GM19351 (cell line): Measurements from ENCODE around the gene MAP1LC3B2.

ENCODE experiments used
- ATAC-seq: cut with Tn5 transposase; IDR thresholded peaks from one replicate; pipeline ENCODE4 v1.9.1; 2021; ENCODE audit warnings: mild to moderate bottlenecking, moderate library complexity; ENCODE audit not compliant: unreplicated experiment

The MAP1LC3B2 gene

DNA sequence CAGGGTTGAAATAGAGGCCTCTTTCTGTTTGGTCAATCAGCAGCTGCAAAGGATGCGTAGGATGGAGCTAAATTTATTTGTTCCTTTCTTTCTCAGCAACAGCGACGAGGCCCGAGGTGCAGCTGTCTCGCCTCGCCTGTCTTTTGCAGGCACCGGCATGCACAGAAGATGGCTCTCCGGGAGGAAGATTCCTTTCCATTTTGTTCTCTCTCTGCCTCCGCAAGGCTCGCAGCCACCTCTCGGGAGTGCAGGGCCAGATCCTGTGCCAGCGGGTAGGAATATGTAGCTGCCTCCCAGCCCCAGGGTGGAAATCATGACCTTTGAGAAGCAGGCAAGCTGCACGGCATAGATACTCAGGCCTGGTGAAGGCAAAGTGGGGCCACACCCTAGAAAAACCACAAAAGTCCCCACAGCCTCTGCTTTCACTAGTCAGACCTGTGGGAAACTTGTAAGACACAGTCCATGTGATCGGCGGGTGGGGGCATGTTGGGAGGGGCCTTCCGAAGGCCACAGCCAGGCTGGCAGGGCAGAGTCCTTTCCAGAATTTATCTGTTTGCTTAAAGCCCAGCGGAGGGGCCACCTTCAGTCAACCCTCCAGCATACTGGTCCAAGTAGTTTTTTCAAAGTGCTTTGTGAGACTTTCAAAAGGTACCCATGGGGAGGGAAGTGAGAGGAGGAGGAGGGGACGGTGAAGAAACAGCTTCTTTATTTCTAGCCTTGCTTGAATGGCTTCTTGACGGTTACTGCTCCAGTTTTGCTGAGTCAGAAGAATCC lies at the start of gene MAP1LC3B2:
MAP1LC3B2 (plus strand) TSS at position 220 of the 774 bp plus-strand sequence. CDS start 16,562 bp downstream, outside the sequence.
- peak; percentile 71 for ATAC-seq

GRCh38 chr12:116513944-116514343 lies 45.2 kb upstream of the MAP1LC3B2 start:
- no peak for ATAC-seq

- ATAC-seq, result no peak
These were observed 43.5 kb upstream of the MAP1LC3B2 start for GRCh38 chr12:116515684-116516083.

- no peak for ATAC-seq
These were observed 42.5 kb upstream of the MAP1LC3B2 start for GRCh38 chr12:116516657-116517056.

DNA sequence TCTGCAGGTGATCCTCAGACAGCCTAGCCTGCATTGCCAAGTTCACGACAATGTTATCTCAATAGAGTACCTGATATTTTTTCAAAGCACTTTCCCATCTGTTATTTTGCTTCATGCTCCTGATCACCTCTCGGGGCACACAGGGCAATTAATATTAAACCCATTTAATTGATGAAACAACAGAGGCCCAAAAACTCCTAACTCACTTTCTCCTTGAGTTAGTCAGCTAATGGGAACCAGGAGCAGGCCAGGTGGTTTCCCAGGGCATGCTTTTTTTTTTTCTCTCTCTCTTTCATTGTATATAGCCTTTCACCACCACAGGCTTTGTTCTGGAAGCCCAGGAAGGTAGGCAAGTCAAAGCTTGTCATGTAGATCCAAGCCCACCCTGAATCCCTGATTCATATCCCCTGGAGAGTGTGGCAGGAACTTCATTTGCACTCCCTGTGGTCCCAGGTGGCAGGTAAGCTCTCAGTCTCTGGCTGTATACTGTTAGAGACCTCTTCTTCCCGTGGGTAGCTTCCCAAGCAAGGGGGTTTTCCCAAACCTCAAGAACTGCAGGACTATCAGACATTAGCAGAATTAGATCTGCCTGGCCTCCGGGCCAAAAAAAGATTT lies 41.6 kb upstream of the MAP1LC3B2 start:
- no peak for ATAC-seq

DNA sequence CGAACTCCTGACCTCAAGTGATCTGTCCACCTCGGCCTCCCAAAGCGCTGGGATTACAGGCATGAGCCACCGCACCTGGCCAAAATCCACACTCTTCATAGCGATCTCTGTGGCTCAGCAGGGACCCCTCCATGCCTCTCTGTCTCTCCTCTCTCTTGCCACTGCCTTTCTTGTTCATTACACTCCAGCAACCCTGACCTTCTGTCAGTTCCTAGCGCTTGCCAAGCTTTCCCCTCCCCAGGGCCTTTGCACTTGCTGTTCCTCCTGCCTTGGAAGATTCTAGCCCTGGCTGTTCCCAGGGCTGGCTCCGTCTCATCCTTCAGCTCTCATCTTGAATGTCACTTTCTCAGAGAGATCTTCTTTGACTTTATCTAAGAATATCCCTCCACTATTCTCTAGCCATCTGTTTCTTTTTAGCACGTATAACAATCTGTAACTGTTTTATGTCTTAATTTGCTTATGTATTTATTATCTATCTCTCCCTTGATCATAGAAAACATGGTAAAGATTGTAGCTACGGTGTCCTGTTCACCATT lies 38.9 kb upstream of the MAP1LC3B2 start:
- ATAC-seq, result no peak

- ATAC-seq, result no peak
These were observed 38.2 kb upstream of the MAP1LC3B2 start for GRCh38 chr12:116520801-116521471.

DNA sequence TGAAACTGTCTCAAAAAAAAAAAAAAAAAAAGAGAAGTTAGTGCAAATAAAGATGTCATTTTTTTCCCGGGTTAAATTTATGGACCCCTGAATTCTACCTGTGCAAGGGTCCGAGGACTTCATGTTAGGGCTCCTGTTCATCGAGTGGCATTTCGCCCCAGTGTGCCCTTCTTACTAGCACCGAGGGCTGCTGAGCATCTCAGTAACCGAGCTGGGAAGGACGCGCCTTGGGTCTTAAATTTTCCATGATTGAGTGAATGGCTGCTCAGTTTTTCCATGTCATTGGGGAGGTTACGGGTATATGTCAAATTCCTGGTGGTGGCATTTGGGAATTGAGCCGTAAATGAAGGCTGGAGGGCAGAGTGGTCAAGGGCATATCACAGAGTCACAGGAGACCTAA lies 34.9 kb upstream of the MAP1LC3B2 start:
- no peak for ATAC-seq

DNA sequence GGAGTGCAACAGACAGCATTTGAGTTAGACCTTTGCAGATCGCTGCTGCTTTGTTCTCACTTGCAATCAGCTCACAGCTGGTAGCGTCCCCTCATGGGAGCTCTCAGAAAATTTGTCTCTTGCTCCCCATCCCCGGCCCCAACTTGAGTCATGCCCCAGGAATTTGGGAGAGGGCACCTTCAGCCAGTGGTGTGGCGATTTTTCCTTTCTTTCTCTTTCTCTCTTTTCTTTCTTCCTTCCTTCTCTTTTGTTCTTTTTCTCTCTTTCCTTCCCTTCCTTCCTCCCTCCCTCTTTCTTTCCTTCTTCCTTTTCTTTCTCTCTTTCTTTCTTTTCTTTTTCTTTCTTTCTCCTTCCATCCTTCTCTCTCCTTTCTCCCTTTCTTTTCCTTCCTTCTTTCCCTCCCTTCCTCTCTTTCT lies 34.2 kb upstream of the MAP1LC3B2 start:
- ATAC-seq, result no peak

DNA sequence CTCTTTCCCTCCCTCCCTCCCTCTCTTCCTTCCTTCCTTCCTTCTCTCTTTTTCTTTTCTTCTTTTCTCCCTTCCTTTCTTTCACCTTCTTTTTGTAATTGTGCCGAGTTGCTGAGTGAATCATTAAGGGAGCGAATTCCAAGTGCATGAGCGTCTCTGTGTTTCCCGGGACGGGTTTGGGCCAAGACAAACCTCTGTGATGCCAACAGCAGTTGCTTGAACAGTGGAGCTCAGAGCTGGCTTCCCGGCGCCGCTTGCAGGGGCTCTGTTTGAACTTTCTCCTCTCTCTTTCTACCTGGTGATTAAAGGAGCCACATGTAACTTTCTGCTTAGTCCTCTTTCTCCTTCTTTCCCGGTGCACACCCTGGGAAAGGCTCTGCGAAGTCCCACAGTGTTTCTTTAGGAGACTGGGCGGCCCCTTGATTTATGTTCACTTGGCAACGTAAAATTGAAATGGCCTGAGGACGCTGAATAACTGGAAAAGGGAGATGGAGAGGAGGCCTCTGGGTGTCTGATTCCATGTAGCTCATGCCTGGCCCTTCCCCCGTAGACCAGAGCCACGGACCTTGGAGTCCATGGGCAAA lies 33.7 kb upstream of the MAP1LC3B2 start:
- no peak for ATAC-seq

- ATAC-seq, result no peak
These were observed 31.1 kb upstream of the MAP1LC3B2 start for GRCh38 chr12:116528065-116528464.

- no peak for ATAC-seq
These were observed 30.7 kb upstream of the MAP1LC3B2 start for GRCh38 chr12:116528498-116528897.

GRCh38 chr12:116529048-116529447 lies 30.1 kb upstream of the MAP1LC3B2 start:
- no peak for ATAC-seq

DNA sequence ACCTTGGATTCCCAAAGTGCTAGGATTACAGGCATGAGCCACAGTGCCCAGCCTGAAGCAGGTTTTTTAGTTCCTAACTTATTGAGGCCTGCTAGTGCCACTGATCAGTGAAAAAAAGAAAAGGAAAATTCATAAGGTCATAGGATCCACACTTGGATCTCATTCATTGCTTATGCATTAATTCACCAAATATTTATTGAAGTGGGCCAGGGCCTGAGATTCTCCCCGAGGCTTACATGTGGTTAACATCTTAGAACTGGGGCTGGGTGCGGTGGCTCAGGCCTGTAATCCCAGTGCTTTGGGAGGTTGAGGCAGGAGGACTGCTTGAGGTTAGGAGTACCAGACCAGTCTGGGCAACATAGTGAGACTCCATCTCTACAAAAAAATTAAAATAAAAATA lies 29.5 kb upstream of the MAP1LC3B2 start:
- no peak for ATAC-seq

DNA sequence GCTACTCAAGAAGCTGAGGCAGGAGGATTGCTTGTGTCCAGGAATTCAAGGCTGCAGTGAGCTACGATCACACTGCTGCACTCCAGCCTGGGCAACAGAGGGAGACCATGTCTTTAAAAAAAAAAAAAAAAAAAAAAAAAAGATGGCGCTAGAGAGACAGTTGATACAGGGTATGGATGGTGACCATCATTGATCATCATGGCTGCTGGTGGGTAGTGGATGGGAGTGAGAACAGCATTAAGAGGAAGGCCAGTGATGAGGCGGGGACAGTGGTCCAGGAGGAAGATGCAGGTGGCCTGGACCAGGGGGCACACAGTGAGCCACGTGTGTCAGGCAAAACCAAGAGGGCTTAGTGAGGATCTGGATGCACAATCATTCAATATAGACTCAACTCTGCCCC lies 26.8 kb upstream of the MAP1LC3B2 start:
- ATAC-seq, result no peak

GRCh38 chr12:116532986-116533342 lies 26.2 kb upstream of the MAP1LC3B2 start:
- ATAC-seq, result peak; percentile 10

DNA sequence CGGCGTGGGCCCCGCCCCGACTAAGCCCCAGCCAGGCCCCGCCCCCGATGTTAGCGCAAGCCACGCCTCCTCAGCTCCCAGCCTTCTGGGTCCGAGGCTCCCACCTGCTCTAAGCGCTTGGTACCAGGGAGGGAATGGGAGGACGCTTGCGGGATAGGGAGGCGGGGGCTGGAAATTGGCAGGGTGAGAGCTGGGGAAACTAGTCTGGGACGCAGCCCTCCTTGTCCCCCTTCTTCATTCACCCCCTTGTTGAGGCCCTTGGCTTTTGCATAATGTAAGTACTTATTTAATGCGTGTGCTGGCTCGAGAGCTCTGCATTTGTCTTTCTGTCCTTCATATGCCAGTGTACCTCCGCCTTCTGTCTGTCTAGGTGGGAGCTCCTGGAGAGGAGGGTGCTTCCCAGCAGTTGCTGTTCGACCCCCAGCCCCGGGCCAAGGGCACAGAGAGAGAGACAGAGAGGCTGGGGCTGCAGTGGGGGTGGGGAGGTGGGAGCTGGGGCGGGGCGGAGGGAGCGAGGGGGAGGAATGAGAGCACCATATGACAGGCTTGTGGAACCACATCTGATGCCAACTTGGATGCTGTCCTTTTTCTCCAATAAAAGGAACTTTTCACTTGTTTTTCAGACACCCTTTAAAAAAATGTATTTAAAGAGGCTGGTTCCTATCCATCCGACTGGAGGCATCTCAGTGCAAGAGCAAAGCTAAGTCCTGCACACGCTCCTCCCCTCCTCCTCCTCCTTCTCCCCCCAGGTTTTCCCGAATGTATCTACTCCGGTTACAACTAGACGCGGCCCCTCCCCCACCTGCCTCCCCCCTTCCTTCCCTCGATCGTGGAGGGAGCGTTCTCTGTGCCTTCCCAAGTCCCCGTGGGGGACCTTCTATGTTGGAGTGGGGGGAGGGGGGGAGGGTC lies 25.6 kb upstream of the MAP1LC3B2 start:
- peak; percentile 64 for ATAC-seq

GRCh38 chr12:116534311-116535121 lies 24.7 kb upstream of the MAP1LC3B2 start:
- ATAC-seq, result no peak

- ATAC-seq, result no peak
These were observed 23.9 kb upstream of the MAP1LC3B2 start for GRCh38 chr12:116535241-116535640.
